Pons (tissue), 1 donor: Measurements from ENCODE around the gene ZNF638.

ENCODE experiments used
- DNase-seq: peaks from one replicate; pipeline ENCODE4 v3.0.0-alpha.2; 2016; ENCODE audit warnings: low spot score

Gene ZNF638

GRCh38 chr2:71455741-71456569, 124.4 kb downstream of the ZNF638 start:
- DNase-seq: no peak

- DNase-seq: no peak
Observed at GRCh38 chr2:71456617-71457016, 125.0 kb downstream of the ZNF638 start.

GRCh38 chr2:71457123-71457915, 125.7 kb downstream of the ZNF638 start:
- DNase-seq: no peak

GRCh38 chr2:71457923-71458322, 126.3 kb downstream of the ZNF638 start:
- no peak for DNase-seq

- DNase-seq: no peak
Observed at GRCh38 chr2:71458413-71459083, 127.0 kb downstream of the ZNF638 start.

GRCh38 chr2:71459084-71459431, 127.5 kb downstream of the ZNF638 start:
- DNase-seq: no peak

GRCh38 chr2:71460056-71460455, 128.5 kb downstream of the ZNF638 start:
- DNase-seq: no peak

- peak; percentile 22 for DNase-seq
Observed at GRCh38 chr2:71460595-71461303, 129.2 kb downstream of the ZNF638 start.

- no peak for DNase-seq
Observed at GRCh38 chr2:71461304-71461671, 129.7 kb downstream of the ZNF638 start.

- no peak for DNase-seq
Observed at GRCh38 chr2:71462056-71462605, 130.5 kb downstream of the ZNF638 start.

GRCh38 chr2:71462641-71463341, 131.2 kb downstream of the ZNF638 start:
- DNase-seq: no peak

- no peak for DNase-seq
Observed at GRCh38 chr2:71463342-71463654, 131.7 kb downstream of the ZNF638 start.

- no peak for DNase-seq
Observed at GRCh38 chr2:71464389-71464788, 132.8 kb downstream of the ZNF638 start.

- DNase-seq: no peak
Observed at GRCh38 chr2:71465356-71465755, 133.8 kb downstream of the ZNF638 start.

GRCh38 chr2:71465961-71466300, 134.3 kb downstream of the ZNF638 start:
- DNase-seq: no peak

GRCh38 chr2:71466301-71467179, 135.0 kb downstream of the ZNF638 start:
- DNase-seq: no peak

- no peak for DNase-seq
Observed at GRCh38 chr2:71467180-71467815, 135.7 kb downstream of the ZNF638 start.

- DNase-seq: no peak
Observed at GRCh38 chr2:71468279-71469015, 136.9 kb downstream of the ZNF638 start.
